ENCODE results near the gene OR2C3.
"Not testable (repeated sequence)": the region's sequence is repeated elsewhere in the genome, so short reads cannot be mapped to it uniquely, and the experiment has no call there.

OR2C3 gene

DNA sequence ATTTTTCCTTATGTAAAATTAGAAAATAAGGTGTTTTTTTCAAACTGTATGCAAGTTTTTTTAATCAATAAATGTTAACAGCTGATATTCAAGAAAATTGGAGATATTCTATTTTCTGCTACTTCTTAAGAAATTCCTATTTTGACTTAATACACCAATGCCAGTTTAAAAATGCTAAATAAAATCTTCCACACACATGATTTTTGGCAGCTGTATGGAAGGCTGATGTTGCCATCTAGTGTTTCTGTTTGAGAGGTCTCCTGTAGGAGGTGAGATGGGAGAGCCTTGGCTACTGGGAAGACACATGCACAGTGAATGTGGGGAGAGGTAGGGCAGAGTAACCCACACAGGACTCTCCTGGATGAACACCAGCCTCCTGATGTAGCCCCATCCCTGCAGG, 49.2 kb downstream of the OR2C3 start:
- in situ Hi-C loops (cut with HindIII; ENCODE audit: low pct_ligation_motif_present, low sequenced_read_pairs), result no loop called here
- Histone ChIP-seq H3K27ac (no peak overlapping the region), H3K36me3 (replicated peaks) (no peaks in the 10 kb centered on the region), H3K27me3 (replicated peaks) (no peaks in the 10 kb centered on the region), H3K4me3 (ENCODE audit: low read depth, low read length) (no peak overlapping the region)
- TF ChIP-seq, protein P1, sequence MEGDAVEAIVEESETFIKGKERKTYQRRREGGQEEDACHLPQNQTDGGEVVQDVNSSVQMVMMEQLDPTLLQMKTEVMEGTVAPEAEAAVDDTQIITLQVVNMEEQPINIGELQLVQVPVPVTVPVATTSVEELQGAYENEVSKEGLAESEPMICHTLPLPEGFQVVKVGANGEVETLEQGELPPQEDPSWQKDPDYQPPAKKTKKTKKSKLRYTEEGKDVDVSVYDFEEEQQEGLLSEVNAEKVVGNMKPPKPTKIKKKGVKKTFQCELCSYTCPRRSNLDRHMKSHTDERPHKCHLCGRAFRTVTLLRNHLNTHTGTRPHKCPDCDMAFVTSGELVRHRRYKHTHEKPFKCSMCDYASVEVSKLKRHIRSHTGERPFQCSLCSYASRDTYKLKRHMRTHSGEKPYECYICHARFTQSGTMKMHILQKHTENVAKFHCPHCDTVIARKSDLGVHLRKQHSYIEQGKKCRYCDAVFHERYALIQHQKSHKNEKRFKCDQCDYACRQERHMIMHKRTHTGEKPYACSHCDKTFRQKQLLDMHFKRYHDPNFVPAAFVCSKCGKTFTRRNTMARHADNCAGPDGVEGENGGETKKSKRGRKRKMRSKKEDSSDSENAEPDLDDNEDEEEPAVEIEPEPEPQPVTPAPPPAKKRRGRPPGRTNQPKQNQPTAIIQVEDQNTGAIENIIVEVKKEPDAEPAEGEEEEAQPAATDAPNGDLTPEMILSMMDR (IDR thresholded peaks at IDR 0.05; ENCODE audit: low read depth, low read length, missing control alignments), result peak; percentile 38
- DNase-seq, result peak; percentile 35

DNA sequence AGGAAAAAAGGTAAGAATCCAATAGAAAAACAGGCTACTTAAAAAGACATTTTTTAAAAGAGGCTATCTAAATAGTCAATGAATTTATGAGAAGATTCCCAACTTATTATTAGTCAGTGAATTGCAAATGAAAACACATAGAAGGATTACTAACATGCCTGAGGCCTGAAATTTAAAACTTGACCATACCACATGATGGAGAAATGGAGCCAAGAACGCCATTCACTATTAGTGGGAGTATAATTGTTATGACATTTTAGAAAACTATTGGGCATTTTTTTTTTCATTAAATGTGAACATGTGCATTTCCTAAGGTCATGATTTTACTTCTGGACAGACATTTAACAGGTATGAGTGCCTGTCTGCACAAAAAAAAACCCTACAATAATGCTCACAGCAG, 53.5 kb downstream of the OR2C3 start:
- DNase-seq, result no peak
- in situ Hi-C loops (cut with HindIII; ENCODE audit: low pct_ligation_motif_present, low sequenced_read_pairs), result no loop called here
- H3K27me3 ChIP-seq (replicated peaks), result no peaks in the 10 kb centered on the region
- H3K4me3 ChIP-seq (ENCODE audit: low read depth, low read length), result no peak overlapping the region
- no peaks in the 10 kb centered on the region for H3K36me3 ChIP-seq (replicated peaks)
- TF ChIP-seq, protein P1 (IDR thresholded peaks at IDR 0.05; ENCODE audit: low read depth, low read length, missing control alignments), result no peak
- no peak overlapping the region for H3K27ac ChIP-seq

DNA sequence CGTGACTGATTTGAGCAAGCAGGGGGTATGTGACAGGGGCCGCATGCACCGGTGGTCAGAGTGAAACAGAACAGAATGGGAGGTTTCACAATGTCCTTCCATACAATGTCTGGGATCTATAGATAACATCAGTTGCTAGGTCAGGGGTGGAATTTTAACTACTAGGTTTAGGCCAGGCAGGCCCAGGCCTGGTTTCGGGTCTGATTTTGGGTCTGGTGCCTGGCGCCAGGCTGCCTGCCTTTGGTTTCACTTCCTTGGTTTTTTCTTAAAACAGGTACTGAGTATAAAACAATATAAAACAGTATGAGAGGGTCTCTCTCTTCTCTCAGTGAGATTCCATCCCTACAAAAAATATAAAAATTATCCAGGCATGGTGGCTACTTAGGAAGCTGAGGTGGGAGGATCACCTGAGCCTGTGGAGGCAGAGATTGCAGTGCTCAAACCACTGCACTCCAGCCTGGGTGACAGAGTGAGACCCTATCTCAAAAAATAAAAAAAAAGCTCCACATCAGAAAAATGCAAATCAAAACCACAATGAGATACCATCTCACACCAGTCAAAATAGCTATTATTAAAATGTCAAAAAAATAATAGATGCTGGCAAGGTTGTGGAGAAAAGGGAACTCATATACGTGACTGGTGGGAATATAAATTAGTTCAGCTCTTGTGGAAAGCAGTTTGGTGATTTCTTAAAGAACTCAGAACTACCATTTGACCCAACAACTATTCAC, 59.7 kb downstream of the OR2C3 start:
- in situ Hi-C loops (cut with HindIII; ENCODE audit: low pct_ligation_motif_present, low sequenced_read_pairs); H3K36me3 ChIP-seq (replicated peaks); H3K27me3 ChIP-seq (replicated peaks); DNase-seq; H3K27ac ChIP-seq; H3K4me3 ChIP-seq (ENCODE audit: low read depth, low read length): not testable (repeated sequence)

DNA sequence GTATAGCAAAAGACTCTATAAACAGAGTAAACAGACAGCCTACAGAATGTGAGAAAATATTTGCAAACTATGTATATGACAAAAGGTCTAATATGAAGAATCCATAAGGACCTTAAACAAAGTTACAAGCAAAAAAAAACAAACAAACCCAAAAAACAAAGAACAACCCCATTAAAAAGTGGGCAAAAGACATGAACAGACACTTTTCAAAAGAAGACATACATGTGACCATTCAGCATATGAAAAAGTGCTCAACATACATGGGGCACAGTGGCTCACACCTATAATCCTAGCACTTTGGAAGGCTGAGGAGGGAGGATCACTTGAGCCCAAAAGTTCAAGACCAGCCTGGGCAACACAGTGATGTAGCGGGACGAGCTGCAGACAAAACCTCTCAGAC, 60.4 kb downstream of the OR2C3 start:
- DNase-seq, result no peak
- Histone ChIP-seq H3K4me3 (ENCODE audit: low read depth, low read length) (no peak overlapping the region), H3K27me3 (replicated peaks) (no peaks in the 10 kb centered on the region), H3K27ac (no peak overlapping the region), H3K36me3 (replicated peaks) (no peaks in the 10 kb centered on the region)
- in situ Hi-C loops (cut with HindIII; ENCODE audit: low pct_ligation_motif_present, low sequenced_read_pairs), result no loop called here
- TF ChIP-seq, protein P1 (IDR thresholded peaks at IDR 0.05; ENCODE audit: low read depth, low read length, missing control alignments), result no peak

All from brain microvascular endothelial cell (primary cell).